Testis (tissue), 2 donors: ENCODE measurements around the gene COL5A1.

Experiments used
- POLR2A ChIP-seq: fragments of 450-650 bp; IDR thresholded peaks from one replicate; pipeline ENCODE4 v1.6.1; 2017; ENCODE audit warnings: antibody characterized with exemption, mild to moderate bottlenecking, moderate library complexity
- TF ChIP-seq, protein P1 (sequence below), 3 experiments: fragments of 450-650 bp in 2 of 3; fragments of 200-600 bp in 1 of 3; sonication (generic) in 1 of 3; IDR thresholded peaks; one replicate each; pipeline ENCODE4 v1.5.1; 2016 to 2019; ENCODE audit warnings: antibody characterized with exemption in 3 of 3, mild to moderate bottlenecking in 2 of 3, moderate library complexity in 1 of 3

DNA sequence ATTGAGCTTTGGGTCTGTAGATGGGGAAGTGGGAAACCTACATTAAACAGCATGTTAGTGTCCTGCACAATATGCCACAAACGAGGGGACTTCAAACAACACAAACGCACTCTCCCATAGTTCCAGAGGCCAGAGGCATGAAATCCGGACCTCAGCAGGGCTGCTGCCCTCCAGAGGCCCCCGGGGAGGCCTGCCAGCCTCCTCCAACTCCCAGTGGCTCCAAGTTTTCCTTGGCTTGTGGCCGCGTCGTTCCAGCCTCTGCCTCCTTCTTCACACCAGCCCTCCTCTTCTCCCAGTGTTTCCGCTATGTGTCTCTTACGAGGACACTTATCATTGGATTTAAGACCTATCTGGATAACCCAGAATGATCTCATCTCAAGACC, 13.3 kb upstream of the COL5A1 start:
- TF ChIP-seq, protein P1, sequence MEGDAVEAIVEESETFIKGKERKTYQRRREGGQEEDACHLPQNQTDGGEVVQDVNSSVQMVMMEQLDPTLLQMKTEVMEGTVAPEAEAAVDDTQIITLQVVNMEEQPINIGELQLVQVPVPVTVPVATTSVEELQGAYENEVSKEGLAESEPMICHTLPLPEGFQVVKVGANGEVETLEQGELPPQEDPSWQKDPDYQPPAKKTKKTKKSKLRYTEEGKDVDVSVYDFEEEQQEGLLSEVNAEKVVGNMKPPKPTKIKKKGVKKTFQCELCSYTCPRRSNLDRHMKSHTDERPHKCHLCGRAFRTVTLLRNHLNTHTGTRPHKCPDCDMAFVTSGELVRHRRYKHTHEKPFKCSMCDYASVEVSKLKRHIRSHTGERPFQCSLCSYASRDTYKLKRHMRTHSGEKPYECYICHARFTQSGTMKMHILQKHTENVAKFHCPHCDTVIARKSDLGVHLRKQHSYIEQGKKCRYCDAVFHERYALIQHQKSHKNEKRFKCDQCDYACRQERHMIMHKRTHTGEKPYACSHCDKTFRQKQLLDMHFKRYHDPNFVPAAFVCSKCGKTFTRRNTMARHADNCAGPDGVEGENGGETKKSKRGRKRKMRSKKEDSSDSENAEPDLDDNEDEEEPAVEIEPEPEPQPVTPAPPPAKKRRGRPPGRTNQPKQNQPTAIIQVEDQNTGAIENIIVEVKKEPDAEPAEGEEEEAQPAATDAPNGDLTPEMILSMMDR (IDR thresholded peaks at IDR 0.05): no peak
- no peak for TF ChIP-seq POLR2A
